Stimulated activated CD4-positive, alpha-beta T cell treated with anti-CD3 and anti-CD28 coated beads, TNF-alpha, amount 100 ng/mL, for 24 hours (primary cell): ENCODE measurements around the gene TMEM144.
"Not testable (repeated sequence)": the region's sequence is repeated elsewhere in the genome, so short reads cannot be mapped to it uniquely, and the experiment has no call there.

Experiments used
- DNase-seq, 3 experiments: peaks; one replicate each; pipeline ENCODE4 v3.0.0-alpha.2; 2020; ENCODE audit warnings: low read depth in 3 of 3

Gene TMEM144

DNA sequence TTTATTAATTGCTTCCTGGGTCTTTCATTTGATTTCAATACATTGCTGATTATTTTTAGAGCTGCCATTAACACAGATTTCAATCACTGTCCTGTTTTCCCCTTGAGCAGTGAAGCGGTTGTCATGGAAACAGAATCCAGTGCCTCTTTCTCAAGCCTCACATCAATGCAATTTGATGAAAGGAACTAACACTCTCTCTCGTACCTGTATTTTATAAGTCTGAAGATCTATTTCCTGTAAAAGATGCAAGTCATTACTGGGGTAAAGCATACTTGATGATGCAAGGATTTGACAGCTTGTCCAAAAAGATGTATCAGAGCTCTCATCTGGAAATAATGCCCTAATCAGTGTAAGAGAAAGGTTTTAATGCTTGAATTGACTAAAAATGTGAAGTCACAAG, 19.6 kb upstream of the TMEM144 start:
- no peak for DNase-seq

- DNase-seq: no peak
Observed at GRCh38 chr4:158192439-158193158, 17.7 kb upstream of the TMEM144 start.

DNA sequence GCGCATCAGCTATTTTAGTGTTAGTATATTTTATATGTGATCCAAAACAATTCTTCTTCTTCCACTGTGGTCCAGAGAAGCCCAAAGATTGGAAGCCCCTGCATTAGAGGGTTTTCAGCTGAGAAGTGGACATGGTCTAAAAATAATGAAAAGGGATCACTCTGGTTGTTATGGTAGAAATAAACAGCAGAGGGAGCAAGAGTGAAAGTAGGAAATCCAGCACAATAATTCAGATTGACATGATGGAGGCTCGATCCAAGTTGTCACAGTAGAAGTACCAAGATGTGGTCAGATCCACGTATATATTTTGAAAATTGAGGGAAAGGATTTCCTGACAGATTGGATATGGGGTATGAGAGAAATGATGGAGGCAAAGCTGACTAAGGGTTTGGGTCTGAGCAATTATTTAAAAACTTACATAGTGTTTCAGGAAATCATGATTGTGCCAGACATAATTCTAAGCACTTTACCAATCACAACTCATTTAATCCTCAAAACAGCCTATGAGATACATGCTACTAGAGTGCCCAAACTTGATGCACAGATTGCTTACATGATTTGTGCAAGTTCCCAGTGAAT, 17.0 kb upstream of the TMEM144 start:
- no peak for DNase-seq

DNA sequence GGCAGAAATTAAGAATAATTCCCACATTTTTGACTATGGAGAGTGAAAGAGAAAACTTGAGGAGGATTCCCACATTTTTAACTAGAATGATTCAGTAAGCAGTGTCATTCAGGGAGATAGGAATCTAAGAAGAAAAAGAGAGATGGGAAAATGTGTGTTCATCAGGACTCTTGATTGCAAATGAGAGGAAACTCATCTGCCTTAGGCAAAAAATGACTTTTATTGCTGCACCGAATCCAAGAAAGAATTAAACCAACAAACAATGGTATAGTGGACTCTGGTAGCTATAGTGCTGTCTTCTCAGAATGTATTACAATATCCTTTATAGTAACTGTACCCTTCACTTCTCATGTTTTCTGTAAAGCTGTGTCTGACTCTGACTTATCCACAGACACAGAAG, 15.0 kb upstream of the TMEM144 start:
- no peak for DNase-seq

DNA sequence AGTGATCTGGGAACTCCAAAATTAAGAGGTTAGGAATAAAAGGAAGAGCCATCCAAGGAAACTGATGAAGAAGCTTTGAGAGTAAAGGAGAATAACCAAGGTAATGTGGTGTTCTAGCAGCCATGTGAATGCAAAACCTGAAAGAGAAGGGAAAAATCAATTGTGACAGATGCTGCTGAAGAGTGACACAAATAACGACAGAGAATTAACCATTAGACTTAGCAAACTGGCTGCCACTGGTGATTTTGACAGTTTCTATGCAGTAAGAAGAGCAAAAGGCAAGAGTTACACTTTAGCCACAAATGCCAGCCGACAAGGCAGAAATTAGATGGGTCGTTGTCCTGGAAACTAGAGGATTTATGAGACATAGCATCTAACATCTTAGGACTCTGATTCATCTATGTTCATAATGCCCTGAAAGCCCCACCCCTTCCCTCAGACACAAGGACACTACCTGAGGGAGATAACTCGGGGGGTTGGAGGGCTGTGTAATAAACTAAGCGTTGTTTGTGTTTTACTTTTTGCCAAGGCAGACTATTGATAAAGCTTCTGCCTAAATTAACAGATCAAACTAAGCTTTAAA, 13.0 kb upstream of the TMEM144 start:
- no peak for DNase-seq

GRCh38 chr4:158200214-158200613, 10.1 kb upstream of the TMEM144 start:
- DNase-seq: no peak

- no peak for DNase-seq
Observed at GRCh38 chr4:158201322-158201721, 9.0 kb upstream of the TMEM144 start.

DNA sequence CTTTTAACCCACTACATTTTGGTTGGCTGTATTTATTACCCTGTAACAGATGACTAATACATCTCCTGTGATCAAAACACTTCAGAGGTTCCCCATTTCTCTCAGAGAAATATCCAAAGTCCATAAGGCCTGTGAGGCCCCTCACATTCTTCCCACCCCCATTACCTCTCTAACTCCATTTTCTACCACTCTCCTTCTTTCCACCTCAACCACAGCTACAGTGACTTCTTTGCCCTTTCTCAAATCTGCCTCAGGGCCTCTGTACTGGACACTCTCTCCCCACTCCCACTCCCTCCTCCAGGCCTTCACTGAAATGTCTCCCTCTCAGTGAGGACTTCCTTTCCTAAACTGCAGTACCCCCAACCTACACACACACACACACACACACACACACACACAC, 8.4 kb upstream of the TMEM144 start:
- DNase-seq: no peak

- DNase-seq: no peak
Observed at GRCh38 chr4:158202481-158202880, 7.8 kb upstream of the TMEM144 start.

DNA sequence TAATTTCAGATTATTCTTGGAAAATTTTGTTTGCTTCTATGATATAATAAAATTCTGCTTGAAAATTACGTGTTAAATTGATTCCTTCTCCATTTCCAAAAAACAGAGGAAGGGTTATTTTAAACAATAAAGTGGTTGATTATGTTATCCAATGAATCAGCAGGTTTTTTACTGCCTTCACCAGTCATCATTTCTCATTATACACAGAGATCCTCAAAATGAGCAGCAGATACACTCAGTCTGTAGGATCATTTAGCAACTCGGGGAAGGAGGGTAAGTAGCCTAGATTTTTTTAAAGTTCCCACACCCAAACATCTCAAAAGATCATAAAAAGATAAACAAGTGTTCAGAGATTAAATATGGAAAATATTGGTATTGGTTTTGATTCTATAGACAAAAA, 6.8 kb upstream of the TMEM144 start:
- DNase-seq: no peak

- DNase-seq: no peak
Observed at GRCh38 chr4:158203929-158204328, 6.4 kb upstream of the TMEM144 start.

GRCh38 chr4:158208963-158209640, 1.2 kb upstream of the TMEM144 start:
- no peak for DNase-seq

DNA sequence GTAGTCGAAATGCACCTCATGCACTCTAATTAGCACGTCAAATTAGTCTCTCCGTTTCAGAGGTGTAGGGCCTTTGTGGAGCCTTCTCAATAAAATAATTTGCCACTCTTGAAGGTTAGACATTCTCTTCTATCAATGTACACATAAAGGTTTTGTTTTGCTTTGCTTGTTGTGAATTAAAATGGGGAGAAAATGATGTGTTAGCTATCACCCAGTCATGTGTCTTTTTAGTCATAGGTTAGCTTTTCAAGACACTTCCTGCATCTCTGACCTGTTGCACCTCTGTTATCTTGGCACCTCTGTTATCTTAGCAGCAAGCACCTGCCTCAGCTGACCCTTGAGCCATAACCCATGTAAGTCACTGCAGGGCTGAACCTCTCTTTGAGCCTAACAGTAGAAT, 936 bp downstream of the TMEM144 start:
- DNase-seq: no peak

GRCh38 chr4:158213466-158213865, 3.2 kb downstream of the TMEM144 start:
- no peak for DNase-seq

DNA sequence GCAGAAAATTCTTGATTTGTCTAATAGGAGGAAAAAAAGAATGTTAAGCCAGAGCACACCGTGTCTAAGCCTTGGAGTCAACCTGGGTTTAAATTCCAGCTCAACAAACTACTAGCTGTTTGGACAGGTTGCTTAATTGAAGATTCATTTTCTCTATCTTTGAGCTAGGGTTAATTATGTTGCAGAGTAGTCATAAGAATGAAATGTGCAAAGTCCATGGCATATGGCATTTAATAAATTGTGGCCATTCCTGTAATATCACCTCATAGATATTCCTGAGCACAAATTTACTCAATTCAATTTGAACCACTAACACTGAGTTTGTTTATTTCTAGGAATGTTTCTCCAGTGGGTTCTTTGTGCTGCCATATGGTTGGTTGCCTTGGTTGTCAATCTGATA, 4.6 kb downstream of the TMEM144 start:
- DNase-seq: no peak

DNA sequence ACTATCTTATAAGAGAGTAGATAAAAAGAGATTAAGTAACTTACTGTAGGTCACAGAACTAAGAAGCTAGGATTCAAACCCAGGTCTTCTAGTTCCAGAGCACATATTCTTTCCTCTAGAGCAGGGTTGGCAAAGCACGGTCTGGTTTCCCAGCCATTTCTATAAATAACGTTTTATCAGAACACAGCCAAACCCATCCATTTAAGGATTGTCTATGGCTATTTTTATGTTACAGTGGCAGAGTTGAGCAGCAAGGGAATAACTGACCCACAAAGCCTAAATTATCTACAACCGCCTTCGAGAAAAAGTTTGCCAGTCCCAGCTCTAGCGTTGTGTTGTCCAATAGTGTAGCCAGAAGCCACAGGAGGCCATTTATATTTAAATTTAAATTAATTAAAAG, 7.5 kb downstream of the TMEM144 start:
- no peak for DNase-seq

DNA sequence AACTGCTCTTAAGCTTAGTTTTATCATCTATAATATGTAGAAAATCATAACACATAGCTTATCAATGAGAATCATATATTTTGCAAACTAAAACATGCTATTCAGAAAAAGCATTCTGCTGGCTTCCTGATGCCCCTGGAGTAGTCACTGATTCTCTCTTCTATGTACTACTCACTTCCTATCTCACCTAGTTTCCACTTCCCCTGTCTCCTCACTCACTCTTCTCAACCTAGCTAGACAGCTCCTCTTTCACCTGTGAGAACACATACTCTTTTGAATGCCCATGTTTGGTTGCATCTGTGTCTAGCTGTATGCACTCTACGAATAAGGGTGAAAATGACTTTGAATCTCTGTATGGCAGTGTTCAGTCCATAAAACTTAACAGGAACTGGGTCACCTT, 9.3 kb downstream of the TMEM144 start:
- DNase-seq: no peak

GRCh38 chr4:158224318-158224717, 14.0 kb downstream of the TMEM144 start:
- not testable (repeated sequence) for DNase-seq

DNA sequence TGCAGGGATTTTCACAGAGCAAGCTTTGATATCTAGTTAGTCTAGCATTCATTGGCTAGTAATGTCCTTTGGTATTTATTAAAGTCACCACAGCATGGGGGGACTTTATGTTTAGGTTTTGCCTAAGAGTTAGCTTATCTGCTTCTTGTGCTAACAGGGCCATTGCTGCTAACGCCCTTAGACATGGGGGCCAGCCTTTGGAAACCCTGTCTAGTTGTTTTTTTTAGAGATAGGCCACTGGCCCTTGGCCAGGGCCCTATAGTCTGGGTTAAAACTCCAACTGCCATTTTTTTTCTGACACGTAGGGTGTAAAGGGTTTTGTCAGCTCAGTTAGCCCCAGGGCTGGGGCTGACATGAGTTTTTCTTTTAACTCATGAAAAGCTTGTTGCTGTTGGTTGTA, 14.7 kb downstream of the TMEM144 start:
- DNase-seq: not testable (repeated sequence)

GRCh38 chr4:158227880-158228279, 17.6 kb downstream of the TMEM144 start:
- DNase-seq: not testable (repeated sequence)

GRCh38 chr4:158228399-158228798, 18.1 kb downstream of the TMEM144 start:
- not testable (repeated sequence) for DNase-seq

DNA sequence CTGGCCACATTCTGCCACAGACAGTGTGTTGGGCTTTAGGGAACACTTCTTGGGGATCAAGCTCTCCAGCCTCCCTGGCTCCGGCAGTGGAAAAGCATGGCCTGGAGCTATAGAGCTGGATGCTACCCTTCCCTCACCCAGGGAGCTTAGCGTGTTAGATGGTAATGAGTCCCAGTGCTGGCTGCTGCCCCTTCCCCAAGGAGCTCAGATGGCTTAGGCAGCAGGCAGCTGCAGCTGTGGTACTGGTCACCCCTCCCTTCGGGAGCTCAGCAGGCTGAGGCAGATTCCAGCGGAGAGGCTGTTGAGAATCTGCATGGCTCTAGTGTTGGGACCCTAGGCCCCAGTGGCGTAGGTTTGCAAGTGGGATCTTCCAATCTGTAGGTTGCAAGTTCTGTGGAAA, 19.5 kb downstream of the TMEM144 start:
- no peak for DNase-seq

- DNase-seq: no peak
Observed at GRCh38 chr4:158234671-158235070, 24.4 kb downstream of the TMEM144 start.
